WTC11 (cell line): Measurements from ENCODE around the gene PSMD3. TPM values are rescaled to one million over a fixed set of nuclear protein-coding genes. Genes with fewer than 3 reads are reported as not detected.

Experiments
- ATAC-seq: fragments of 200-7000 bp; cut with Tn5 transposase; 2 replicates; pipeline ENCODE4 v1.10.0; 2021; ENCODE audit warnings: mild to moderate bottlenecking, moderate library complexity
- CTCF ChIA-PET: fragments of 300-600 bp; sonication (Branson Sonifier 250); formaldehyde crosslinking; loops from one replicate; lab custom pipeline; 2021; ENCODE audit warnings: antibody characterized with exemption; lab: Charles Lee
- POLR2A ChIA-PET: fragments of 350-600 bp; sonication (Branson Sonifier 250); formaldehyde crosslinking; loops from one replicate; lab custom pipeline; 2021; ENCODE audit warnings: antibody characterized with exemption; lab: Charles Lee
- DNase-seq: peaks from one replicate; pipeline ENCODE4 v3.0.0; 2021; ENCODE audit warnings: low spot score
- H3K27ac Mint-ChIP-seq: 2 replicates; pipeline ENCODE4 v1.8.0; 2021; ENCODE audit warnings: mixed read lengths
- H3K27me3 Mint-ChIP-seq: 2 replicates; pipeline ENCODE4 v1.8.0; 2021; ENCODE audit warnings: low read depth, mild to moderate bottlenecking, moderate library complexity, mixed read lengths
- H3K36me3 Mint-ChIP-seq: 2 replicates; pipeline ENCODE4 v1.8.0; 2021; ENCODE audit warnings: mixed read lengths
- H3K4me1 Mint-ChIP-seq: 2 replicates; pipeline ENCODE4 v1.8.0; 2022; ENCODE audit warnings: mixed read lengths
- H3K4me3 Mint-ChIP-seq: 2 replicates; pipeline ENCODE4 v1.8.0; 2021; ENCODE audit warnings: mild to moderate bottlenecking, moderate library complexity, mixed read lengths
- H3K9me3 Mint-ChIP-seq: 2 replicates; pipeline ENCODE4 v1.8.0; 2021; ENCODE audit warnings: mixed read lengths
- ARID4B ChIP-seq: sonication (generic); formaldehyde crosslinking; IDR thresholded peaks from 2 replicates; pipeline ENCODE4 v1.8.0; 2023; ENCODE audit warnings: missing genetic modification reagents, mild to moderate bottlenecking, borderline replicate concordance
- CDX4 ChIP-seq: fragments of 250-450 bp; sonication (Bioruptor Pico); IDR thresholded peaks from 2 replicates; pipeline ENCODE4 v1.9.0; 2021; ENCODE audit warnings: moderate library complexity, mild to moderate bottlenecking, inconsistent platforms, borderline replicate concordance
- CREM ChIP-seq: sonication (generic); formaldehyde crosslinking; IDR thresholded peaks from 2 replicates; pipeline ENCODE4 v1.8.1; 2022; ENCODE audit warnings: mild to moderate bottlenecking, missing genetic modification reagents, moderate library complexity
- E2F5 ChIP-seq: sonication (generic); formaldehyde crosslinking; IDR thresholded peaks from 2 replicates; pipeline ENCODE4 v1.8.1; 2022; ENCODE audit warnings: mild to moderate bottlenecking, moderate library complexity, missing genetic modification reagents
- EMX1 ChIP-seq: fragments of 250-450 bp; sonication (Bioruptor Pico); IDR thresholded peaks from 2 replicates; pipeline ENCODE4 v1.8.0; 2021; ENCODE audit warnings: mild to moderate bottlenecking
- FOXJ3 ChIP-seq: sonication (generic); formaldehyde crosslinking; IDR thresholded peaks from 2 replicates; pipeline ENCODE4 v1.9.0; 2021; ENCODE audit warnings: missing genetic modification reagents, mild to moderate bottlenecking, borderline replicate concordance
- MXD4 ChIP-seq: fragments of 250-450 bp; sonication (Bioruptor Pico); IDR thresholded peaks from 2 replicates; pipeline ENCODE4 v1.8.0; 2021; ENCODE audit warnings: mild to moderate bottlenecking, moderate library complexity, borderline replicate concordance
- MYBL2 ChIP-seq: sonication (generic); formaldehyde crosslinking; IDR thresholded peaks from 2 replicates; pipeline ENCODE4 v1.8.1; 2023; ENCODE audit warnings: mild to moderate bottlenecking, moderate library complexity, missing genetic modification reagents
- OVOL2 ChIP-seq: fragments of 250-450 bp; sonication (Bioruptor Pico); IDR thresholded peaks from 2 replicates; pipeline ENCODE4 v1.9.0; 2021; ENCODE audit warnings: mild to moderate bottlenecking, borderline replicate concordance
- SP1 ChIP-seq: sonication (generic); formaldehyde crosslinking; conservative IDR thresholded peaks from 2 replicates; pipeline ENCODE4 v1.8.1; 2022; ENCODE audit warnings: missing genetic modification reagents
- TP53 ChIP-seq: sonication (generic); formaldehyde crosslinking; IDR thresholded peaks from 2 replicates; pipeline ENCODE4 v1.8.1; 2023; ENCODE audit warnings: mild to moderate bottlenecking, missing genetic modification reagents
- ZNF219 ChIP-seq: sonication (generic); formaldehyde crosslinking; IDR thresholded peaks from 2 replicates; pipeline ENCODE4 v1.8.0; 2023; ENCODE audit warnings: missing genetic modification reagents, mild to moderate bottlenecking, borderline replicate concordance
- total RNA-seq: library from RNA; stranded (reverse); gene quantifications from 3 replicates; pipeline ENCODE4 v1.2.3, GENCODE V29; 2021
- TF ChIP-seq, protein P1 (sequence below): sonication (generic); formaldehyde crosslinking; IDR thresholded peaks from 2 replicates; pipeline ENCODE4 v1.8.1; 2022; ENCODE audit warnings: low read depth, mild to moderate bottlenecking, moderate library complexity, missing genetic modification reagents, borderline replicate concordance
- TF ChIP-seq, protein P2 (sequence below): sonication (generic); formaldehyde crosslinking; IDR thresholded peaks from 2 replicates; pipeline ENCODE4 v1.8.0; 2022; ENCODE audit warnings: mild to moderate bottlenecking, missing genetic modification reagents
- TF ChIP-seq, protein P3 (sequence below): sonication (generic); formaldehyde crosslinking; IDR thresholded peaks from 2 replicates; pipeline ENCODE4 v1.8.0; 2022; ENCODE audit warnings: mild to moderate bottlenecking, missing genetic modification reagents
- TF ChIP-seq, protein P4 (sequence below): sonication (generic); formaldehyde crosslinking; IDR thresholded peaks from 2 replicates; pipeline ENCODE4 v1.8.1; 2023; ENCODE audit warnings: mild to moderate bottlenecking, moderate library complexity, missing genetic modification reagents

Gene PSMD3
- total RNA-seq, 1 experiment from 2014 or later, result 190 TPM

DNA sequence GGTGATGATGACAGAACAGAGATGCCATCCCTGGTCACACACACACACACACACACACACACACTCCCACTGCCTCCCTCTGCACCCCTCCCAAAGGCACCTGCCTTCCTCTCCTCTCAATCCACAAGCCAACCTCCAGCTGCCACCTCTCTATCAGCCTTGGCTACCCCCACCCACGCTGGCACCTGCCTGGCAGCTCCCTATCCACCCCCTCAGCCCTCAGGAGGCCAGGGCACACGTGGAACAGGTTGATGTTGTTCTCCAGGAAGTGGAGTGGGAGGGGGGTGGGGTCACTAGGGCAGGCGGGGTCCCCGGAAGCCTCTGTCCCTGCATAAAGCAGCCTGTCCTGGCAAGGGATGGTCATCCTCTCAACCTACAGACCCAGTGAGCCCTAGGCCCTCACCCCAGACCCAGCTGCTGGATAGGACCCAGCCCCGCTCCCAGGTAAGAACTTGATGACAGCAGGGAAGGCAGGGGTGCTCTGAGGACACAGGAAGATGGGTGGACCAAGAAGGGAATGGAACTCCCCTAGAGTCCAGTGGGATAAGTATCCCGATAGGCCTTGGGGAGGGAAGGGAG, 17.9 kb upstream of the PSMD3 start, which contains the start of gene GSDMA:
Gene GSDMA, plus strand, starts transcription at position 363 of the 579 bp plus-strand sequence. CDS start 2,684 bp downstream, outside the sequence.
- POLR2A ChIA-PET, result interaction anchor here (0.6 kb wide), 1 partner anchor 223 kb away, joined by 3 read pairs; no protein-coding TSS in a partner anchor
- ATAC-seq (no peak), DNase-seq (no peak)
- Mint-ChIP-seq H3K27ac (no peak within 1 kb of the TSS), H3K4me3 (no peak within 1 kb of the TSS), H3K9me3 (no peaks in the 10 kb centered on the region), H3K36me3 (no peaks in the 10 kb centered on the region), H3K4me1 (peaks cover 9% of the 10 kb centered on the region)
- TF ChIP-seq, protein P1, sequence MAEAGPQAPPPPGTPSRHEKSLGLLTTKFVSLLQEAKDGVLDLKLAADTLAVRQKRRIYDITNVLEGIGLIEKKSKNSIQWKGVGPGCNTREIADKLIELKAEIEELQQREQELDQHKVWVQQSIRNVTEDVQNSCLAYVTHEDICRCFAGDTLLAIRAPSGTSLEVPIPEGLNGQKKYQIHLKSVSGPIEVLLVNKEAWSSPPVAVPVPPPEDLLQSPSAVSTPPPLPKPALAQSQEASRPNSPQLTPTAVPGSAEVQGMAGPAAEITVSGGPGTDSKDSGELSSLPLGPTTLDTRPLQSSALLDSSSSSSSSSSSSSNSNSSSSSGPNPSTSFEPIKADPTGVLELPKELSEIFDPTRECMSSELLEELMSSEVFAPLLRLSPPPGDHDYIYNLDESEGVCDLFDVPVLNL, result no peak
- TF ChIP-seq ZNF219 (CRISPR knock-in tag) (no peak), MXD4 (CRISPR knock-in tag) (no peak), ARID4B (CRISPR knock-in tag) (no peak), OVOL2 (no peak), FOXJ3 (CRISPR knock-in tag) (no peak), MYBL2 (CRISPR knock-in tag) (no peak)
- TF ChIP-seq, all 79 proteins: peak for 0
- H3K27me3 Mint-ChIP-seq, result peaks cover 2% of the 10 kb centered on the region; the same call in 1 of the 2 replicates
- CTCF ChIA-PET, result interaction anchor here (0.7 kb wide), 1 partner anchor 142 kb away, joined by 4 read pairs; no protein-coding TSS in a partner anchor

DNA sequence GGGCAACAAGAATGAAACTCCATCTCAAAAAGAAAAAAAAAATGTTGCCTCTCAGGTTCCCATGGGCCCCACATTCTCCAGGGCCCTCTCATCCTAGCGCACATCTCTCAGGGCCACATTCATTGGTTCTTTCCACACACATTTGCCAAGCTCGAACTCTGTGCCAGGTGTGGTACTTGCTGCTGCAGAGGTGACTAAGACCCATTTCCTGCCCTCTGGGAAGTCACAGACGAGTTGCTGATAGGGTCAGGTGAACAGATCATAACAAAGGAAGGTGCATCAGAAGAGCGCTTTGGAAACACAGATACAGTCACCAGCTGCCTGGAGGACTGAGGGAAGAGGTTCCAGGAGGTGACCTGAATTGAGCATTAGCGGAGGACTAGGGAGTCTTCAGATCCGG, 16.8 kb upstream of the PSMD3 start:
- H3K36me3 Mint-ChIP-seq, result no peaks in the 10 kb centered on the region
- ChIA-PET CTCF (interaction anchor here (2.3 kb wide), 1 partner anchor 16 kb away, joined by 6 read pairs; the partner anchor contains the start of gene PSMD3), POLR2A (no interaction called here)
- no peak overlapping the region for H3K4me3 Mint-ChIP-seq
- H3K4me1 Mint-ChIP-seq, result peaks cover 9% of the 10 kb centered on the region
- peaks cover 5% of the 10 kb centered on the region; the same call in 1 of the 2 replicates for H3K27me3 Mint-ChIP-seq
- ATAC-seq, result no peak
- H3K9me3 Mint-ChIP-seq, result no peaks in the 10 kb centered on the region
- no peak for DNase-seq
- TF ChIP-seq EMX1 (CRISPR knock-in tag) (no peak), OVOL2 (no peak), SP1 (CRISPR knock-in tag) (no peak), TP53 (CRISPR knock-in tag) (no peak), CDX4 (CRISPR knock-in tag) (no peak), CREM (CRISPR knock-in tag) (no peak), E2F5 (no peak)
- TF ChIP-seq, protein P2, sequence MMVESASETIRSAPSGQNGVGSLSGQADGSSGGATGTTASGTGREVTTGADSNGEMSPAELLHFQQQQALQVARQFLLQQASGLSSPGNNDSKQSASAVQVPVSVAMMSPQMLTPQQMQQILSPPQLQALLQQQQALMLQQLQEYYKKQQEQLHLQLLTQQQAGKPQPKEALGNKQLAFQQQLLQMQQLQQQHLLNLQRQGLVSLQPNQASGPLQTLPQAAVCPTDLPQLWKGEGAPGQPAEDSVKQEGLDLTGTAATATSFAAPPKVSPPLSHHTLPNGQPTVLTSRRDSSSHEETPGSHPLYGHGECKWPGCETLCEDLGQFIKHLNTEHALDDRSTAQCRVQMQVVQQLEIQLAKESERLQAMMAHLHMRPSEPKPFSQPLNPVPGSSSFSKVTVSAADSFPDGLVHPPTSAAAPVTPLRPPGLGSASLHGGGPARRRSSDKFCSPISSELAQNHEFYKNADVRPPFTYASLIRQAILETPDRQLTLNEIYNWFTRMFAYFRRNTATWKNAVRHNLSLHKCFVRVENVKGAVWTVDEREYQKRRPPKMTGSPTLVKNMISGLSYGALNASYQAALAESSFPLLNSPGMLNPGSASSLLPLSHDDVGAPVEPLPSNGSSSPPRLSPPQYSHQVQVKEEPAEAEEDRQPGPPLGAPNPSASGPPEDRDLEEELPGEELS (CRISPR knock-in tag), result no peak
- TF ChIP-seq, protein P3, sequence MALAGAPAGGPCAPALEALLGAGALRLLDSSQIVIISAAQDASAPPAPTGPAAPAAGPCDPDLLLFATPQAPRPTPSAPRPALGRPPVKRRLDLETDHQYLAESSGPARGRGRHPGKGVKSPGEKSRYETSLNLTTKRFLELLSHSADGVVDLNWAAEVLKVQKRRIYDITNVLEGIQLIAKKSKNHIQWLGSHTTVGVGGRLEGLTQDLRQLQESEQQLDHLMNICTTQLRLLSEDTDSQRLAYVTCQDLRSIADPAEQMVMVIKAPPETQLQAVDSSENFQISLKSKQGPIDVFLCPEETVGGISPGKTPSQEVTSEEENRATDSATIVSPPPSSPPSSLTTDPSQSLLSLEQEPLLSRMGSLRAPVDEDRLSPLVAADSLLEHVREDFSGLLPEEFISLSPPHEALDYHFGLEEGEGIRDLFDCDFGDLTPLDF (CRISPR knock-in tag), result no peak
- TF ChIP-seq, protein P4, sequence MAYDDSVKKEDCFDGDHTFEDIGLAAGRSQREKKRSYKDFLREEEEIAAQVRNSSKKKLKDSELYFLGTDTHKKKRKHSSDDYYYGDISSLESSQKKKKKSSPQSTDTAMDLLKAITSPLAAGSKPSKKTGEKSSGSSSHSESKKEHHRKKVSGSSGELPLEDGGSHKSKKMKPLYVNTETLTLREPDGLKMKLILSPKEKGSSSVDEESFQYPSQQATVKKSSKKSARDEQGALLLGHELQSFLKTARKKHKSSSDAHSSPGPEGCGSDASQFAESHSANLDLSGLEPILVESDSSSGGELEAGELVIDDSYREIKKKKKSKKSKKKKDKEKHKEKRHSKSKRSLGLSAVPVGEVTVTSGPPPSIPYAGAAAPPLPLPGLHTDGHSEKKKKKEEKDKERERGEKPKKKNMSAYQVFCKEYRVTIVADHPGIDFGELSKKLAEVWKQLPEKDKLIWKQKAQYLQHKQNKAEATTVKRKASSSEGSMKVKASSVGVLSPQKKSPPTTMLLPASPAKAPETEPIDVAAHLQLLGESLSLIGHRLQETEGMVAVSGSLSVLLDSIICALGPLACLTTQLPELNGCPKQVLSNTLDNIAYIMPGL (CRISPR knock-in tag), result no peak
- H3K27ac Mint-ChIP-seq, result no peak overlapping the region
